ENCODE data around the gene GBP1. TPM values are rescaled to one million over a fixed set of nuclear protein-coding genes. Genes with fewer than 3 reads are reported as not detected.

GBP1 gene
- total and polyA plus RNA-seq, 2 donors (not counting 3 experiments of a cell fraction or from before 2014, with no cell fraction given): 11.6 to 28.0 TPM

DNA sequence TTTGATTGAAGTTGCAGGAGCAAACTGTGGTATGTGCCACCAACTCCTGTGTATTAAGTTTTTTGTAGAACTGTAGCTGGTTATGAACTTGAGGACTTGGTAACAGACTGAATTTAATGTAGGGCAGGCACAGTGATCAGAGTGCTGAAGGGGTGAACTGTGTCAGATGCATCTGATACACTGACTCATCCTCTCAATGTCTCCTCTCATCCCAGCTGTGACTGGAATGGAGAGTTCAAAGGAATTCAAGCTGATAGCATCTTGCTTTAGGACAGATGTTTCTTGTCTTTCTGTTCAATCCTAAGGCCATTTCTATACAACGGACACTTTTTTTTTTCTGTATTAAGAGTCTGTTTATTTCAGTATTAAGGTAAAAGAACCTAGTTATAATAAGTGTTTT, 25.0 kb upstream of the GBP1 start:
- Histone ChIP-seq H3K79me2 (ENCODE audit: control insufficient read depth, insufficient read depth, low read length) (no peaks in the 10 kb centered on the region), H3K9ac (replicated peaks; ENCODE audit: extremely low read depth, insufficient read depth, low read length) (no peak overlapping the region), H3K9me1 (replicated peaks; ENCODE audit: control insufficient read depth, extremely low read depth, insufficient read depth, low read length) (no peaks in the 10 kb centered on the region), H3K27ac (ENCODE audit: insufficient read depth, low read depth, low read length) (no peak overlapping the region), H3K4me3 (replicated peaks in 1 of 3; ENCODE audit: insufficient read depth in 1 of 3, low read depth in 1 of 3, low read length in 3 of 3) (no peak overlapping the region), H3K4me1 (ENCODE audit: control insufficient read depth, extremely low read depth, insufficient read depth, low read length) (no peaks in the 10 kb centered on the region), H3K4me2 (ENCODE audit: insufficient read depth, low read length) (no peak overlapping the region), H3K27me3 (ENCODE audit: control insufficient read depth in 2 of 2, insufficient read depth in 2 of 2, low read length in 2 of 2) (no peaks in the 10 kb centered on the region), H3K9me3 (replicated peaks; ENCODE audit: control insufficient read depth, insufficient read depth, low read length) (no peaks in the 10 kb centered on the region), H3K36me3 (ENCODE audit: control insufficient read depth in 2 of 2, extremely low read depth in 1 of 2, insufficient read depth in 2 of 2, low read length in 2 of 2) (no peaks in the 10 kb centered on the region), H2AFZ (ENCODE audit: low read depth, low read length) (no peak overlapping the region), H4K20me1 (replicated peaks; ENCODE audit: control insufficient read depth, extremely low read depth, insufficient read depth, low read length) (no peaks in the 10 kb centered on the region)
- dilution Hi-C loops (cut with MboI; ENCODE audit: extremely low pct_ligation_motif_present, low sequenced_read_pairs): no loop called here
- no peak for TF ChIP-seq GATA2 (IDR thresholded peaks at IDR 0.05; ENCODE audit: insufficient read depth, insufficient read length, low read depth, low read length)
- TF ChIP-seq JUN (IDR thresholded peaks at IDR 0.05; ENCODE audit: borderline replicate concordance, insufficient read depth, insufficient read length, low read depth): no peak
- TF ChIP-seq MAX (IDR thresholded peaks at IDR 0.05; ENCODE audit: insufficient read depth, insufficient read length): no peak
- no peak for TF ChIP-seq POLR2A (IDR thresholded peaks at IDR 0.05; ENCODE audit: low read depth, low read length)
- TF ChIP-seq MYC (IDR thresholded peaks at IDR 0.05; ENCODE audit: low read depth, low read length): no peak
- TF ChIP-seq EZH2 (IDR thresholded peaks at IDR 0.05; ENCODE audit: borderline replicate concordance, low read depth, low read length, severe bottlenecking): no peak
- TF ChIP-seq, protein P1, sequence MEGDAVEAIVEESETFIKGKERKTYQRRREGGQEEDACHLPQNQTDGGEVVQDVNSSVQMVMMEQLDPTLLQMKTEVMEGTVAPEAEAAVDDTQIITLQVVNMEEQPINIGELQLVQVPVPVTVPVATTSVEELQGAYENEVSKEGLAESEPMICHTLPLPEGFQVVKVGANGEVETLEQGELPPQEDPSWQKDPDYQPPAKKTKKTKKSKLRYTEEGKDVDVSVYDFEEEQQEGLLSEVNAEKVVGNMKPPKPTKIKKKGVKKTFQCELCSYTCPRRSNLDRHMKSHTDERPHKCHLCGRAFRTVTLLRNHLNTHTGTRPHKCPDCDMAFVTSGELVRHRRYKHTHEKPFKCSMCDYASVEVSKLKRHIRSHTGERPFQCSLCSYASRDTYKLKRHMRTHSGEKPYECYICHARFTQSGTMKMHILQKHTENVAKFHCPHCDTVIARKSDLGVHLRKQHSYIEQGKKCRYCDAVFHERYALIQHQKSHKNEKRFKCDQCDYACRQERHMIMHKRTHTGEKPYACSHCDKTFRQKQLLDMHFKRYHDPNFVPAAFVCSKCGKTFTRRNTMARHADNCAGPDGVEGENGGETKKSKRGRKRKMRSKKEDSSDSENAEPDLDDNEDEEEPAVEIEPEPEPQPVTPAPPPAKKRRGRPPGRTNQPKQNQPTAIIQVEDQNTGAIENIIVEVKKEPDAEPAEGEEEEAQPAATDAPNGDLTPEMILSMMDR (IDR thresholded peaks at IDR 0.05; ENCODE audit: extremely low read depth in 1 of 2, insufficient read depth in 1 of 2, low read depth in 1 of 2, low read length in 2 of 2): no peak
- no peak for TF ChIP-seq FOS (IDR thresholded peaks at IDR 0.05; ENCODE audit: borderline replicate concordance, insufficient read depth, low read length)
- no peak for TF ChIP-seq POLR2AphosphoS5 (IDR thresholded peaks at IDR 0.05; ENCODE audit: insufficient read depth, low read depth, low read length)
- intact Hi-C loops (cut with micrococcal nuclease): loop anchor here (5.0 kb wide), 1 partner anchor 118 kb away; no protein-coding TSS in a partner anchor
- FAIRE-seq: no peak
- BruUV-seq (replicated peaks): no TSS peak
- ChIA-PET CTCF (no interaction called here), POLR2A (no interaction called here)
- DNase-seq (ENCODE audit: low read depth, low spot score): no peak

Measured in endothelial cell of umbilical vein (primary cell).